Measurements from ENCODE around the gene OVOL1. TPM values are rescaled to one million over a fixed set of nuclear protein-coding genes. Genes with fewer than 3 reads are reported as not detected.
"Not testable (repeated sequence)": the region's sequence is repeated elsewhere in the genome, so short reads cannot be mapped to it uniquely, and the experiment has no call there.

Gene OVOL1
- total and polyA plus RNA-seq, 2 donors (not counting 1 experiment from before 2014, with no cell fraction given), result 0.15 to 0.66 TPM

- Histone ChIP-seq H3K4me2 (replicated peaks; ENCODE audit: low read depth, low read length, poor library complexity, severe bottlenecking) (no peak overlapping the region), H3K4me3 (ENCODE audit: control extremely low read depth in 1 of 5, extremely low read depth in 1 of 5, insufficient read depth in 1 of 5, low read depth in 2 of 5, low read length in 4 of 5) (no peak overlapping the region), H4K20me1 (ENCODE audit: control insufficient read depth, insufficient read depth, low read length, poor library complexity, severe bottlenecking) (peaks cover 4% of the 10 kb centered on the region), H2AFZ (ENCODE audit: insufficient read depth, low read depth, low read length, poor library complexity, severe bottlenecking) (no peak overlapping the region), H3K9ac (ENCODE audit: low read length) (no peak overlapping the region), H3K79me2 (ENCODE audit: control insufficient read depth, insufficient read depth, low read length) (peaks cover 13% of the 10 kb centered on the region), H3K9me3 (ENCODE audit: control extremely low read depth in 1 of 3, control insufficient read depth in 2 of 3, insufficient read depth in 1 of 3, low read length in 2 of 3) (peaks cover 0 to 1% (median 0%) of the 10 kb centered on the region in 3 donors), H3K27me3 (replicated peaks in 1 of 4; ENCODE audit: control extremely low read depth in 1 of 4, control insufficient read depth in 3 of 4, insufficient read depth in 4 of 4, low read length in 3 of 4) (no peaks in the 10 kb centered on the region), H3K4me1 (ENCODE audit: control insufficient read depth in 2 of 2, insufficient read depth in 2 of 2, low read length in 2 of 2) (peaks cover 0 to 4% of the 10 kb centered on the region in 2 donors), H3K27ac (ENCODE audit: low read length in 2 of 2) (no peak overlapping the region), H3K36me3 (replicated peaks in 1 of 2; ENCODE audit: control extremely low read depth in 1 of 2, control insufficient read depth in 1 of 2, extremely low read depth in 1 of 2, insufficient read depth in 2 of 2, low read length in 1 of 2) (no peaks in the 10 kb centered on the region)
- ChIA-PET CTCF (interaction anchor here (0.9 to 2.3 kb wide), 2 partner anchors 10 to 13 kb away, joined by 3 to 10 read pairs; partner anchors contain the start of gene AP5B1), POLR2A (no interaction called here)
- DNase-seq (no peak), ATAC-seq (ENCODE audit: low read depth) (no peak)
- Mint-ChIP-seq H3K9me3 (ENCODE audit: insufficient read depth) (no peaks in the 10 kb centered on the region), H3K4me3 (no peak overlapping the region), H3K4me1 (peaks cover 3% of the 10 kb centered on the region), H3K27me3 (peaks cover under 1% of the 10 kb centered on the region), H3K27ac (no peak overlapping the region)
- 18% methylated on average over 2 of the region's 7 CpGs for WGBS (ENCODE audit: insufficient coverage)
- intact Hi-C loops (cut with micrococcal nuclease), result loop anchor here (5.0 kb wide), 1 partner anchor 51 kb away; no protein-coding TSS in a partner anchor
- TF ChIP-seq EZH2 (IDR thresholded peaks at IDR 0.05; ENCODE audit: borderline replicate concordance, insufficient read depth, low read depth, low read length, poor library complexity, severe bottlenecking), result no peak
- TF ChIP-seq, protein P1, sequence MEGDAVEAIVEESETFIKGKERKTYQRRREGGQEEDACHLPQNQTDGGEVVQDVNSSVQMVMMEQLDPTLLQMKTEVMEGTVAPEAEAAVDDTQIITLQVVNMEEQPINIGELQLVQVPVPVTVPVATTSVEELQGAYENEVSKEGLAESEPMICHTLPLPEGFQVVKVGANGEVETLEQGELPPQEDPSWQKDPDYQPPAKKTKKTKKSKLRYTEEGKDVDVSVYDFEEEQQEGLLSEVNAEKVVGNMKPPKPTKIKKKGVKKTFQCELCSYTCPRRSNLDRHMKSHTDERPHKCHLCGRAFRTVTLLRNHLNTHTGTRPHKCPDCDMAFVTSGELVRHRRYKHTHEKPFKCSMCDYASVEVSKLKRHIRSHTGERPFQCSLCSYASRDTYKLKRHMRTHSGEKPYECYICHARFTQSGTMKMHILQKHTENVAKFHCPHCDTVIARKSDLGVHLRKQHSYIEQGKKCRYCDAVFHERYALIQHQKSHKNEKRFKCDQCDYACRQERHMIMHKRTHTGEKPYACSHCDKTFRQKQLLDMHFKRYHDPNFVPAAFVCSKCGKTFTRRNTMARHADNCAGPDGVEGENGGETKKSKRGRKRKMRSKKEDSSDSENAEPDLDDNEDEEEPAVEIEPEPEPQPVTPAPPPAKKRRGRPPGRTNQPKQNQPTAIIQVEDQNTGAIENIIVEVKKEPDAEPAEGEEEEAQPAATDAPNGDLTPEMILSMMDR (IDR thresholded peaks at IDR 0.05), result no peak
Measured at GRCh38 chr11:65766535-65766934, 20.3 kb upstream of the OVOL1 start.

GRCh38 chr11:65767406-65767805 is 19.5 kb upstream of the OVOL1 start:
- Histone ChIP-seq H3K9me3 (ENCODE audit: control extremely low read depth in 1 of 3, control insufficient read depth in 2 of 3, insufficient read depth in 1 of 3, low read length in 2 of 3) (no peaks in the 10 kb centered on the region), H3K4me1 (ENCODE audit: control insufficient read depth in 2 of 2, insufficient read depth in 2 of 2, low read length in 2 of 2) (peaks cover 0 to 4% of the 10 kb centered on the region in 2 donors), H3K27me3 (replicated peaks in 1 of 4; ENCODE audit: control extremely low read depth in 1 of 4, control insufficient read depth in 3 of 4, insufficient read depth in 4 of 4, low read length in 3 of 4) (no peaks in the 10 kb centered on the region), H2AFZ (ENCODE audit: insufficient read depth, low read depth, low read length, poor library complexity, severe bottlenecking) (no peak overlapping the region), H3K9ac (ENCODE audit: low read length) (no peak overlapping the region), H3K36me3 (replicated peaks in 1 of 2; ENCODE audit: control extremely low read depth in 1 of 2, control insufficient read depth in 1 of 2, extremely low read depth in 1 of 2, insufficient read depth in 2 of 2, low read length in 1 of 2) (no peaks in the 10 kb centered on the region), H3K79me2 (ENCODE audit: control insufficient read depth, insufficient read depth, low read length) (peaks cover 13% of the 10 kb centered on the region), H3K4me3 (ENCODE audit: control extremely low read depth in 1 of 5, extremely low read depth in 1 of 5, insufficient read depth in 1 of 5, low read depth in 2 of 5, low read length in 4 of 5) (no peak overlapping the region), H4K20me1 (ENCODE audit: control insufficient read depth, insufficient read depth, low read length, poor library complexity, severe bottlenecking) (peaks cover 4% of the 10 kb centered on the region), H3K4me2 (replicated peaks; ENCODE audit: low read depth, low read length, poor library complexity, severe bottlenecking) (no peak overlapping the region), H3K27ac (ENCODE audit: low read length in 2 of 2) (no peak overlapping the region)
- no peak for ATAC-seq (ENCODE audit: low read depth)
- H3K27me3 Mint-ChIP-seq, result no peaks in the 10 kb centered on the region
- intact Hi-C loops (cut with micrococcal nuclease), result loop anchor here (5.0 kb wide), 1 partner anchor 50 kb away; no protein-coding TSS in a partner anchor
- H3K4me1 Mint-ChIP-seq, result peaks cover 3% of the 10 kb centered on the region
- H3K27ac Mint-ChIP-seq, result no peak overlapping the region
- no peak overlapping the region for H3K4me3 Mint-ChIP-seq
- DNase-seq, result no peak
- ChIA-PET CTCF (interaction anchor here (0.9 to 2.3 kb wide), 7 partner anchors 9 to 73 kb away, joined by 3 to 10 read pairs (median 4); partner anchors contain the start of genes AP5B1, KAT5 and RNASEH2C), POLR2A (interaction anchor here (0.5 kb wide), 1 partner anchor 17 kb away, joined by 7 read pairs; no protein-coding TSS in a partner anchor)
- TF ChIP-seq, protein P1 (IDR thresholded peaks at IDR 0.05), result no peak
- no peak for TF ChIP-seq EZH2 (IDR thresholded peaks at IDR 0.05; ENCODE audit: borderline replicate concordance, insufficient read depth, low read depth, low read length, poor library complexity, severe bottlenecking)
- H3K9me3 Mint-ChIP-seq (ENCODE audit: insufficient read depth), result no peaks in the 10 kb centered on the region
- WGBS (ENCODE audit: insufficient coverage), result 100% methylated on average over 1 of the region's 10 CpGs

DNA sequence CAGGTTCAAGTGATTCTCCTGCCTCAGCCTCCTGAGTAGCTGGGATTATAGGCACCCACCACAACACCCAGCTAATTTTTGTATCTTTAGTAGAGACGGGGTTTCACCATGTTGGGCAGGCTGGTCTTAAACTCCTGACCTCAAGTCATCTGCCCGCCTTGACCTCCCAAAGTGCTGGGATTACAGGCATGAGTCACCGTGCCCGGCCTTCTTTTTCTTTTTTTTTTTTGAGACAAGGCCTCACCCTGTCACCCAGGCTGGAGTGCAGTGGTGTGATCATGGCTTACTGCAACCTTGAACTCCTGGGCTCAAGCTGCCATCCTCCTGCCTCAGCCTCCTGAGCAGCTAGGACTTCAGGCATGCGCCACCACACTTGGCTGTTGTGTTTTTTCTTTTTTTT is 19.1 kb upstream of the OVOL1 start:
- not testable (repeated sequence) for H3K27me3 ChIP-seq (replicated peaks in 1 of 4; ENCODE audit: control extremely low read depth in 1 of 4, control insufficient read depth in 3 of 4, insufficient read depth in 4 of 4, low read length in 3 of 4); H3K4me1 ChIP-seq (ENCODE audit: control insufficient read depth in 2 of 2, insufficient read depth in 2 of 2, low read length in 2 of 2); H4K20me1 ChIP-seq (ENCODE audit: control insufficient read depth, insufficient read depth, low read length, poor library complexity, severe bottlenecking); H3K9me3 Mint-ChIP-seq (ENCODE audit: insufficient read depth); H3K36me3 ChIP-seq (replicated peaks in 1 of 2; ENCODE audit: control extremely low read depth in 1 of 2, control insufficient read depth in 1 of 2, extremely low read depth in 1 of 2, insufficient read depth in 2 of 2, low read length in 1 of 2); H3K4me1 Mint-ChIP-seq; H3K4me3 ChIP-seq (ENCODE audit: control extremely low read depth in 1 of 5, extremely low read depth in 1 of 5, insufficient read depth in 1 of 5, low read depth in 2 of 5, low read length in 4 of 5); H3K9ac ChIP-seq (ENCODE audit: low read length); H2AFZ ChIP-seq (ENCODE audit: insufficient read depth, low read depth, low read length, poor library complexity, severe bottlenecking); H3K4me3 Mint-ChIP-seq; DNase-seq; ATAC-seq (ENCODE audit: low read depth); H3K9me3 ChIP-seq (ENCODE audit: control extremely low read depth in 1 of 3, control insufficient read depth in 2 of 3, insufficient read depth in 1 of 3, low read length in 2 of 3); H3K4me2 ChIP-seq (replicated peaks; ENCODE audit: low read depth, low read length, poor library complexity, severe bottlenecking); H3K27ac Mint-ChIP-seq; H3K27ac ChIP-seq (ENCODE audit: low read length in 2 of 2); H3K27me3 Mint-ChIP-seq
- CTCF ChIA-PET, result interaction anchor here (0.9 to 2.3 kb wide), 7 partner anchors 9 to 74 kb away, joined by 3 to 10 read pairs (median 4); partner anchors contain the start of genes AP5B1, KAT5 and RNASEH2C
- intact Hi-C loops (cut with micrococcal nuclease), result loop anchor here (5.0 kb wide), 1 partner anchor 49 kb away; no protein-coding TSS in a partner anchor
- WGBS (ENCODE audit: insufficient coverage), result 80% methylated on average over 1 of the region's 5 CpGs
- H3K79me2 ChIP-seq (ENCODE audit: control insufficient read depth, insufficient read depth, low read length), result peaks cover 13% of the 10 kb centered on the region
- POLR2A ChIA-PET, result interaction anchor here (0.7 kb wide), 1 partner anchor 23 kb away, joined by 3 read pairs; no protein-coding TSS in a partner anchor
